ENCODE results near the gene LBHD2. TPM values are rescaled to one million over a fixed set of nuclear protein-coding genes. Genes with fewer than 3 reads are reported as not detected.
A peak's percentile ranks its signal among the peaks of the same experiment; 100 is the strongest.

LBHD2 gene
- total and polyA plus RNA-seq, 10 donors, result 0.52 to 0.55 TPM; not detected in 8

- peaks cover 0 to 40% (median 26%) of the 10 kb centered on the region in 6 donors for H3K4me1 ChIP-seq
- H3K4me3 ChIP-seq, result peak overlapping the region in 1 of 8 donors; percentile 10
- peaks cover 0 to 35% (median 14%) of the 10 kb centered on the region in 6 donors for H3K36me3 ChIP-seq
- H3K27ac ChIP-seq, result peak overlapping the region in 3 of 8 donors; percentile 57 to 68 (median 58)
- intact Hi-C loops (cut with DNase I; ENCODE audit: low total_unique reads), result no loop called here
- 72 to 82% (median 76%) methylated on average over 29 of the region's 29 CpGs for WGBS, 5 donors
- no peaks in the 10 kb centered on the region for H3K9me3 ChIP-seq
- peaks cover 0 to 39% (median 0%) of the 10 kb centered on the region in 7 donors for H3K27me3 ChIP-seq (replicated peaks in 1 of 7)
- no peak for DNase-seq
- TF ChIP-seq CTCF (IDR thresholded peaks at IDR 0.05 in 8 of 11, conservative IDR thresholded peaks at IDR 0.05 in 3 of 11) (no peak), POLR2AphosphoS5 (IDR thresholded peaks at IDR 0.05) (no peak), POLR2A (IDR thresholded peaks at IDR 0.05) (no peak)
Measured at GRCh38 chr14:103139132-103140025, 55.4 kb downstream of the LBHD2 start.

Other genes with a start within 250 kb of the LBHD2 start
- 1 to 10 TPM in 6 of 7 donors, under 1 TPM in 1; 0.65 to 3.0 (median 2.4) TPM for gene AMN, start 161.5 kb upstream of the LBHD2 start, total RNA-seq
- gene AMN, start 161.5 kb upstream of the LBHD2 start, polyA plus RNA-seq, result 1 to 10 TPM; 1.6 to 2.2 (median 2.1) TPM
- 10 to 100 TPM; 40.2 to 94.5 (median 79.6) TPM for gene CDC42BPB, start 26.7 kb upstream of the LBHD2 start, total RNA-seq
- 10 to 100 TPM in 2 of 3 donors, 1 to 10 TPM in 1; 6.4 to 22.6 (median 10.1) TPM for gene CDC42BPB, start 26.7 kb upstream of the LBHD2 start, polyA plus RNA-seq
- 10 to 100 TPM in 4 of 7 donors, 1 to 10 TPM in 3; 2.0 to 30.0 (median 10.5) TPM for gene EXOC3L4, start 10.5 kb downstream of the LBHD2 start, total RNA-seq
- 10 to 100 TPM; 18.5 to 39.2 (median 25.4) TPM for gene EXOC3L4, start 10.5 kb downstream of the LBHD2 start, polyA plus RNA-seq
- 100 to 1,000 TPM; 147 to 297 (median 261) TPM for gene TNFAIP2, start 39.3 kb downstream of the LBHD2 start, total RNA-seq
- 100 to 1,000 TPM in 2 of 3 donors, 10 to 100 TPM in 1; 90.2 to 410 (median 391) TPM for gene TNFAIP2, start 39.3 kb downstream of the LBHD2 start, polyA plus RNA-seq